Iris pigment epithelial cell (primary cell): ENCODE results near the gene SSC4D.
"Not testable (repeated sequence)": the region's sequence is repeated elsewhere in the genome, so short reads cannot be mapped to it uniquely, and the experiment has no call there.

Experiments used
- DNase-seq: peaks from one replicate; pipeline ENCODE4 v3.0.0-alpha.2; 2011; ENCODE audit warnings: low read depth

SSC4D gene

GRCh38 chr7:76421097-76421496 lies 11.6 kb upstream of the SSC4D start:
- DNase-seq = peak; percentile 99

DNA sequence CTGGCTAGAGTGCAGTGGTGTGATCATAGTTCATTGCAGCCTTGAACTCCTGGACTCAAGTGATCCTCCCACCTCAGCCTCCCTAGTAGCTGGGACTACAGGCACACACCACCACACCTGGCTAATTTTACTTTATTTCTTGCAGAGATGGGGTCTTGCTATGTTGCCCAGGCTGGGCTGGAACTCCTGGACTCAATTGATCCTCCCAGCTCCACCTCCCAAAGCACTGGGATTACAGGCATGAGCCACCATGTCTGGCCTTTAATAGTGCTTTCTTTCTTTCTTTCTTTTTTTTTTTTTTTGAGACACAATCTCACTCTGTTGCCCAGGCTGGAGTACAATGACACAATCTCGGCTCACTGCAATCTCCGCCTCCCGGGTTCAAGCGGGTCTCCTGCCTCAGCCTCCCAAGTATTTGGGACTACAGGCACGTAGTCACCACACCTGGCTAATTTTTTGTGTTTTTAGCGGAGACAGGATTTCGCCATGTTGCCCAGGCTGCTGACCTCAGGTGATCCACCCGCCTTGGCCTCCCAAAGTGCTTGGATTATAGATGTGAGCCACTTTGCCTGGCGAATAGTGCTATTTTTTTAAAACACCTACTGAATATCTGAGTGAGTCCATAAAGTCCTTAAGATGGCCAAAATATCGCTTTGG lies 8.3 kb upstream of the SSC4D start:
- DNase-seq = not testable (repeated sequence)

DNA sequence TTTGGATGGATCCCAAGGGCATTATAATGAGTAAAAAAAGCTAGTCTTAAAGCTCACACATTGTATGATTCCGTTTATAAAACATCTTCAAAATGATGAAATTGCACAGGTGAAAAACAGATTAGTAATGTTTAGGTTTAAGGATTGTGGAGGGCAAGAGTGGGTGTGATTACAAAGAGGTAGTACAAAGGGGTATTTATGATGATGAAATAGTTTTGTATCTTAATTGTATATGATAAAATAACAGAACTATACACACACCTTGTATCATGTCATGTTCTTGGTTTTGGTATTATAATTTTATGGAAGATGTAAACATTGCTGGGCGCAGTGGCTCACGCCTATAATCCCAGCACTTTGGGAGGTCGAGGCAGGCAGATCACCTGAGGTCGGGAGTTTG lies 2.8 kb upstream of the SSC4D start:
- DNase-seq = no peak

DNA sequence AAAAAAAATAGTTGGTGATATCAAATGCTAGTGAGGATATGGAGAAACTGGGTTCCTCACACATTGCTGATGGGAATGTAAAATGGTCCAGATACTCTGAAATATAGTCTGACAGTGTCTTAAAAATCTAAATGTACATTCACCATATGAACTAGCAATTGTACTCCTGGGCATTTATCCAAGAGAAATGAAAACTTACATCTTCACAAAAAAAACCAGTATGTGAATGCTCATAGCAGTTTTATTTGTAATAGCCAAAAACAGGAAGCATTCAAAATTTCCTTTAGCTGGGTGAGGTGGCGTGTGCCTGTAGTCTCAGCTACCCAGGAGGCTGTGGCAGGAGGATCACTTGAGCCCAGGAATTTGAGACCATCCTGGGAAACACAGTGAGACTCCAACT lies 2.1 kb upstream of the SSC4D start:
- no peak for DNase-seq

DNA sequence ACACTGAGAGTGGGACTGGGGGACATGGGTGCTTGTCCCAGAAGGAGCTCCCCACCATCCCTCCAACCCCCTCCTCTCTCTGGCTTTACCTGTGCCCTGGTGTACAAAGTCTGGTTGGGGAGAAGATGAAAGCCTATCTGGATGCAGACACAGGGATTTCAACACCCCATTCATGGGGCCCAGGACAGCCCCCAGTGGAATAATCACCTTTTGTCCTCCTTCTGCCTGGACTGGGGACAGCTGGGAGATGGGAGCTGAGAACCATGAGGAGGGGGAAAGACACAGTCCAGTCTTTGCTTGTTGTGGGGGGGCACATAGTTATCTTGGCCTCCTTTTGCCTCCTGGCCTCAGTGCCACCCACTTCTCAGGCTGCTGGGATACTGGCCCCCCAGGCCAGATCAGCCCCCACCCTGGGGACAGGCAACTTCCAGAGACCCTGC lies 1.4 kb downstream of the SSC4D start:
- DNase-seq = no peak

GRCh38 chr7:76407718-76408117 lies 1.8 kb downstream of the SSC4D start:
- no peak for DNase-seq

DNA sequence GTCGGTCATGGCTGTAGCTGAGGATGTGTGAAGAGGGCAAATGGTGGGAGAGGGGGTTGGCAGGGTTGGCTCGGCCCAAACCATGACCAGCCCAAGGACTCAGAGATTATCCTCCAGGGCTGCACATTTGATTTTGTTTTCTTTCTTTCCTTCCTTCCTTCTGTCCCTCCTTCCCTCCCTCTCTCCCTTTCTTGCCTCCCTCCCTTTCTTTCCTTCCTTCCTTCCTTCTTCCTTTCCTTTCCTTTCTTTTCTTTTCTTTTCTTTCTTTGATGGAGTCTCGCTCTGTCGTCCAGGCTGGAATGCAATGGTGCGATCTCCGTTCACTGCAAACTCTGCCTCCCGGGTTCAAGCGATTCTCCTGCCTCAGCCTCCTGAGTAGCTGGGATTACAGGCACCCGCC lies 3.8 kb downstream of the SSC4D start:
- DNase-seq = no peak

DNA sequence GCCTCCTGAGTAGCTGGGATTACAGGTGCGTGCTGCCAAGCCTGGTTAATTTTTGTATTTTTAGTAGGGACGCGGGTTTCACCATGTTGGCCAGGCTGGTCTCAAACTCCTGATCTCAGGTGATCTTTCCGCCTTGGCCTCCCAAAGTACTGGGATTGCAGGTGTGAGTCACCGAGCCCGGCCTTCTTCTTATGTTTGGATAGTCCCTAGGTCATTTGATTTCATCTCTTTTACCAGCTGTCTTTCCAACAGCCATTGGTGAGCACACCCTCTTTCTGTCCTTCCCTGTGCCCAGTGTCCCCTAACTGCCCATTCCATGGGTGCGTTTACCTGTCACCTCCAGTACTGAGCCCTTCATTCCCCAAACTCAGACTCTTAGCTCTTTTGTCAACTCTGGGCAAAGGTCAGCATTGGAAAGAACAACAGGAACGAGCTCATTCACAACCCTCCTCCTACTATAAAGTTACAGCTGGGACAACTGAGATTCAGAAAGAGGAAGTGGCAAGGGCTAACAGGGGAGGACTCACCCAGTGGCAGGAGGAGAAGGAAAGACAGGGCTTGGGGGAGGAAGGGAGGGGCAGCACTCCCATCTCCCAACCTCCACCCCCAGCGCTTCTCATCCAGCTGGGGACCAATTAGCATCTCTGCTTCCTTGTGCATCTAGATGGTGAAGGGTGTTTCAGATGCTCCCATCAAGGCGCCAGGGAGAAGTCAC lies 5.6 kb downstream of the SSC4D start:
- no peak for DNase-seq

- not testable (repeated sequence) for DNase-seq
Measured at GRCh38 chr7:76403097-76403496, 6.4 kb downstream of the SSC4D start.

GRCh38 chr7:76400248-76400647 lies 9.2 kb downstream of the SSC4D start:
- no peak for DNase-seq

DNA sequence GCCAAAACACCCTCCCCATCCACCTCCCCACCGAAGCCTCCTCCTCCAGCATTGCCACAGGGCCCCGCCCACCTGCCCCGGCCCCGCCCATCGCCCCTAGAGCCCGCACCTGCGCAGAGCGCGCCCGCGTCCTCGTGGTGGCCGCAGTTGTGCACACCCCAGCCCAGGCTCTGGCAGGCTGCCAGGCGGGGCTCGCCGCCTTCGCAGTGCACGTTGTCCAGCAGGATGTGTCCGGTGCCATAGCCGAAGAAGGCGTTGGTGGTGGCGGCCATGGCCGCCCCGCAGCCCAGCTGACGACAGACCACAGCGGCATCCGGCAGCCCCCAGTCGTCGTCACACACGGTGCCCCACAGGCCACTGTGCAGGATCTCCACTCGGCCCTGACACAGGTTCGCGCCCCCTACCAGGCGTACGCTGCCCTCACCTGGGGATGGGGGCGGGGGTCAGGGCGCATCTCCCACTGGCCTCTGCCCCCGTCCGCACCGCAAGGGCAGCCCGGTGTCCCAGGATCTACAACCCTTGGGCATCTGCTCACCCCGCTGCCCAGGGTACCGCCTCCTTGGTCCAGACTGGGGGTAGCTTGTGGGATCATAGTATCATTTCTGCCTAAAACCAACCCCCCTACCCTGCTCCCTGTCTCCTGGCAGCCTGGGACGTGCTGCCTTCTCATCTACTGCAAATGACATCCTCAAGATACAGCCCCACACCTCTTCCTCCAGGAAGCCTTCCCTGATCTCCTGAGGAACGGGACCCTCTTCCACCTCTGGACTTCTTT lies 11.9 kb downstream of the SSC4D start:
- DNase-seq = peak; percentile 62

DNA sequence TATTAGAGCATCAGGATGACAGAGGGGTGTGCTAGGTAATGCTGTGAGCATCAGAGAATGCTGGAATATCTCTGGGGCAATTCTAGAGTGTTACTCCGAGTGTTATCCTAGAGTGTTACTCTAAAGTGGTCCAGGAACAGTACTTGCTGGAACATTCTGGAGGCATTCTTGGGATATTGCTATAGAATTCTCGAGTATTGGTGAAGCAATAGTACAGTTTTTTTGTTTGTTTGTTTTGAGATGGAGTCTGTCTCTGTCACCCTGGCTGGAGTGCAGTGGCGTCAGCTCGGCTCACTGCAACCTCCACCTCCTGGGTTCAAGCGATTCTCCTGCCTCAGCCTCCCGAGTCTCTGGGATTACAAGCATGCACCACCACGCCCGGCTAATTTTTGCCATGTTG lies 12.6 kb downstream of the SSC4D start:
- DNase-seq = no peak

DNA sequence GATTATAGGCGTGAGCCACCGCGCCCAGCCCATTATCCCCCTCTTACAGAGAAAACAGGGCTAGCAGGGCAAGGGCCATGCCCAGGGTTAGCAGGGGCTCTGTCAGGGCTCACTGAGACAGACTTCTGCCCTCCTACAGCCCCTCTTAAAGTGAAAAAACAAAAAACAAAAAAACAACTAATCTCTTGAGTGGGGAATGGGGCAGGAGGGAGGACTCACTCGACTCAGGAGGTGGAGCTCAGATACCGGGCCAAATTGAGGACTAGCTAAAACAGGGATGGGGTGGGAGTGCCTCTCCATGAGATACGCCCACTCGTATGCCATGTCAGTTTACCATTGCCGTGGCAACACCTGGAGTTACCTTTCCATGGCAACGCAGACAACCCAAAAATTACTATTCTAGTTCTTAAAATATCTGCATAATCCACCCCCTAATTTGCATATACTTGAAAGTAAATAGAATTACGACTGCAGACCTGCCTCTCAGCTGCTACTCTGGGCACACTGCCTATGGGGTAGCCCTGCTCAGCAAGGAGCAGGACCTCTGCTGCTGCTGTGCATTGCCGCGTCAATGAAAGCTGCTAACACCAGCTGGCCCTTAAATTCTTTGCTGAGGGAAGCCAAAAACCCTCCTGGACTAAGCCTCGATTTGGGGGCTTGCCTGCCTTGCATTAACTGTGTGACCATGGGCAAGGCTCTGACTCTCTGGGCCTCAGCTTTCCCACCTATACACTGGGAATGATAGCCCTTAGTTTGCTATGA lies 13.4 kb downstream of the SSC4D start:
- no peak for DNase-seq

DNA sequence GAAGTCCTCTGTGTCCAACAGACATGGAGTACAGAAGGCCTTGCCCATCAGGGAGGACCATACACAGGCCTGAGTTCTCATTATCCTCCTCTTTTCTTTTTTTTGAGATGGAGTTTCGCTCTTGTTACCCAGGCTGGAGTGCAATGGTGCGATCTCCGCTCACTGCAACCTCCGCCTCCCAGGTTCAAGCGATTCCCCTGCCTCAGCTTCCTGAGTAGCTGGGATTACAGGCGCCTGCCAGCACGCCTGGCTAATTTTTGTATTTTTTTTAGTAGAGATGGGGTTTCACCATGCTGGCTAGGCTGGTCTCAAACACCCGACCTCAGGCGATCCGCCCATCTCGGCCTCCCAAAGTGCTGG lies 13.9 kb downstream of the SSC4D start:
- DNase-seq = not testable (repeated sequence)

DNA sequence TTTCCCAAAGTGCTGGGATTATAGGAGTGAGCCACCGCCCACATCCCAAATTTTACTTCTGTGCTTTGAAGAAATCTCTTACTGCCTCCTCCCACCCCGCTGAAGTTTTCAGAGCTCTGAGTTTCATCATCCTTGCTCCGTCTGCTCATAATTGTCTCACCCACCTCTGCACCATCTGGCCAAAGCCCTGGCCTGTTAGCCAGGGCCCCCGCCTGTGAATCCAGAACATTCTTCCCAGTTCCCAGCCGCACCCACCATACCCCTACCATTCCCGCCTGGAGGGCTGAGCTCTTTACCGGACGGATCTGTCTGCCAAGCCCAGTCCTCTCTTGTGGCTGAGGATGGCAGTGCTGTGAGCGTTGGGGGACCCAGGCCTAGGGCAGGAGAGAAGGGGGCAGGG lies 14.5 kb downstream of the SSC4D start:
- DNase-seq = no peak

- DNase-seq = peak; percentile 80
Measured at GRCh38 chr7:76393116-76394031, 16.1 kb downstream of the SSC4D start.

- no peak for DNase-seq
Measured at GRCh38 chr7:76392531-76393115, 16.9 kb downstream of the SSC4D start.

DNA sequence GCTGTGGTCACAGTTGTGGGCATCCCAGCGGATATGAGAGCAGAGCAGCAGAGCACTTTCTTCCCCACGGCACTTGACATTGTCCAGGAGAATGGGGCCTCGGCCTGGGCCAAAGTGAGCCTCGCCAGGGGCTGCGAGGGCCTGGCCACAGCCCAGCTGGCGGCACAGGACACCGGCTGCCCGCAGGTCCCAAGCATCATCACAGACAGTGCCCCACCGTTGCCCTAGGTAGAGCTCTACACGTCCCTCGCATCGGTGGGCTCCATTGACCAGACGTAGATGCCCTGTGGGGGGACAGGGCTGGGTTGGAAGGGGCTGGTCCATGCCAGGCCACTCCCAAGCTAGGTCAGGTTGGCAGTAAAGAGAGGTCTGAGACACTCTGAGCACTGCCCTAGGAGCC lies 19.4 kb downstream of the SSC4D start:
- DNase-seq = no peak

DNA sequence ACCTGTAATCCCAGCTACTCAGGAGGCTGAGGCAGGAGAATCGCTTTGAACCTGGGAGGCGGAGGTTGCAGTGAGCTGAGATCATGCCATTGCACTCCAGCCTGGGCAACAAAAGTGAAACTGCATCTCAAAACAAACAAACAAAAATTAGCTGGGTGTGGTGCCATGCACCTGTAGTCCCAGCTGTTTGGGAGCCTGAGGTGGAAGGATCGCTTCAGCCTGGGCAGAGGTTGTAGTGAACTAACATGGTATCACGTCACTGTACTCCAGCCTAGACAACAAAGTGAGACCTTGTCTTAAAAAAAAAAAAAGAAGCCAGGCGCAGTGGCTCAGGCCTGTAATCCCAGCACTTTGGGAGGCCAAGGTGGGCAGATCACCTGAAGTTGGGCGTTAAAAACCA lies 21.7 kb downstream of the SSC4D start:
- DNase-seq = not testable (repeated sequence)

DNA sequence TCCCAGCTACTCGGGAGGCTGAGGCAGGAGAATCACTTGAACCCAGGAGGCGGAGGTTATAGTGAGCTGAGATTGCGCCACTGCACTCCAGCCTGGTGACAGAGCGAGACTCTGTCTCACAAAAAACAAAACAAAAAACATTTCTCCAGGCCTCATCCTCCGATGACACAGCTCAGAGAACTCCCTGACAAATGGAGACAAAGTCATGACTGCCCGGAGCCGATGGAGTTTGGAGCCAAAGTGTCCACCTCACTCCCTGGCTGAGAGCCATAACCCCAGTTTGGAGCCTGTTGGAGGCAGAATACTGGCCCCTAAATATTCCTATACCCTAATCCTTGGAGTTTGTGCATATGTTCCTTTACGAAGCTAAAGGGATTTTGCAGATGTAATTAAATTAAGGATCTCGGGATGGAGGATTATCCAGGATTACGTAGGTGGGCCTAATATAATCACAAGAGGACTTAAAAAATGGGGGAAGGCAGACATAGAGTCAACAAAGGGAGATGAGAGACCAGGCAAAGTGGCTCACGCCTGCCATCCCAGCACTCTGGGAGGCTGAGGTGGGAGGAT lies 22.7 kb downstream of the SSC4D start:
- DNase-seq = no peak
